ENCODE data around the gene P3H3. TPM values are rescaled to one million over a fixed set of nuclear protein-coding genes. Genes with fewer than 3 reads are reported as not detected.
A peak's percentile ranks its signal among the peaks of the same experiment; 100 is the strongest.

The P3H3 gene
- total and polyA plus RNA-seq, 9 of the 15 experiments (the other 6 are each of a cell fraction or from before 2014, with no cell fraction given) = 0.03 to 15.0 (median 4.8) TPM

GRCh38 chr12:6778574-6779550 is 49.3 kb upstream of the P3H3 start (continued):
- TF ChIP-seq, protein P1, sequence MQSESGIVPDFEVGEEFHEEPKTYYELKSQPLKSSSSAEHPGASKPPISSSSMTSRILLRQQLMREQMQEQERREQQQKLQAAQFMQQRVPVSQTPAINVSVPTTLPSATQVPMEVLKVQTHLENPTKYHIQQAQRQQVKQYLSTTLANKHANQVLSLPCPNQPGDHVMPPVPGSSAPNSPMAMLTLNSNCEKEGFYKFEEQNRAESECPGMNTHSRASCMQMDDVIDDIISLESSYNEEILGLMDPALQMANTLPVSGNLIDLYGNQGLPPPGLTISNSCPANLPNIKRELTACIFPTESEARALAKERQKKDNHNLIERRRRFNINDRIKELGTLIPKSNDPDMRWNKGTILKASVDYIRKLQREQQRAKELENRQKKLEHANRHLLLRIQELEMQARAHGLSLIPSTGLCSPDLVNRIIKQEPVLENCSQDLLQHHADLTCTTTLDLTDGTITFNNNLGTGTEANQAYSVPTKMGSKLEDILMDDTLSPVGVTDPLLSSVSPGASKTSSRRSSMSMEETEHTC (IDR thresholded peaks at IDR 0.05) = no peak
- TF ChIP-seq CEBPB (tag; IDR thresholded peaks at IDR 0.05) (no peak), NCOA2 (IDR thresholded peaks at IDR 0.05; ENCODE audit: partially characterized antibody in 2 of 2) (no peak), SIRT6 (IDR thresholded peaks at IDR 0.05; ENCODE audit: low read depth, low read length) (no peak), THRAP3 (IDR thresholded peaks at IDR 0.05; ENCODE audit: borderline replicate concordance) (no peak), NR3C1 (CRISPR knock-in tag; IDR thresholded peaks at IDR 0.05) (no peak), HNRNPL (IDR thresholded peaks at IDR 0.05; ENCODE audit: low read depth, low read length) (no peak), WHSC1 (IDR thresholded peaks at IDR 0.05; ENCODE audit: low read length) (no peak), ZNF239 (CRISPR knock-in tag; IDR thresholded peaks at IDR 0.05) (no peak), ZNF780A (CRISPR knock-in tag; IDR thresholded peaks at IDR 0.05) (no peak), GABPB1 (CRISPR knock-in tag; IDR thresholded peaks at IDR 0.05) (no peak), MYC (IDR thresholded peaks at IDR 0.05; ENCODE audit: low read depth, low read length) (peak; percentile 73; the same call in 1 of the 2 replicates), MYC (CRISPR knock-in tag; IDR thresholded peaks at IDR 0.05; ENCODE audit: borderline replicate concordance, low read depth) (no peak), ZEB2 (IDR thresholded peaks at IDR 0.05) (peak; percentile 28; the same call in 1 of the 2 replicates), ZNF644 (tag; IDR thresholded peaks at IDR 0.05; ENCODE audit: low read depth) (no peak), MAFF (IDR thresholded peaks at IDR 0.05; ENCODE audit: low read length) (no peak), E2F3 (CRISPR knock-in tag; IDR thresholded peaks at IDR 0.05) (no peak), STAT5B (CRISPR knock-in tag; IDR thresholded peaks at IDR 0.05) (no peak)
- TF ChIP-seq, protein P2, sequence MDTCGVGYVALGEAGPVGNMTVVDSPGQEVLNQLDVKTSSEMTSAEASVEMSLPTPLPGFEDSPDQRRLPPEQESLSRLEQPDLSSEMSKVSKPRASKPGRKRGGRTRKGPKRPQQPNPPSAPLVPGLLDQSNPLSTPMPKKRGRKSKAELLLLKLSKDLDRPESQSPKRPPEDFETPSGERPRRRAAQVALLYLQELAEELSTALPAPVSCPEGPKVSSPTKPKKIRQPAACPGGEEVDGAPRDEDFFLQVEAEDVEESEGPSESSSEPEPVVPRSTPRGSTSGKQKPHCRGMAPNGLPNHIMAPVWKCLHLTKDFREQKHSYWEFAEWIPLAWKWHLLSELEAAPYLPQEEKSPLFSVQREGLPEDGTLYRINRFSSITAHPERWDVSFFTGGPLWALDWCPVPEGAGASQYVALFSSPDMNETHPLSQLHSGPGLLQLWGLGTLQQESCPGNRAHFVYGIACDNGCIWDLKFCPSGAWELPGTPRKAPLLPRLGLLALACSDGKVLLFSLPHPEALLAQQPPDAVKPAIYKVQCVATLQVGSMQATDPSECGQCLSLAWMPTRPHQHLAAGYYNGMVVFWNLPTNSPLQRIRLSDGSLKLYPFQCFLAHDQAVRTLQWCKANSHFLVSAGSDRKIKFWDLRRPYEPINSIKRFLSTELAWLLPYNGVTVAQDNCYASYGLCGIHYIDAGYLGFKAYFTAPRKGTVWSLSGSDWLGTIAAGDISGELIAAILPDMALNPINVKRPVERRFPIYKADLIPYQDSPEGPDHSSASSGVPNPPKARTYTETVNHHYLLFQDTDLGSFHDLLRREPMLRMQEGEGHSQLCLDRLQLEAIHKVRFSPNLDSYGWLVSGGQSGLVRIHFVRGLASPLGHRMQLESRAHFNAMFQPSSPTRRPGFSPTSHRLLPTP (IDR thresholded peaks at IDR 0.05; ENCODE audit: borderline replicate concordance, extremely low read depth, insufficient read length) = no peak
- TF ChIP-seq, protein P3, sequence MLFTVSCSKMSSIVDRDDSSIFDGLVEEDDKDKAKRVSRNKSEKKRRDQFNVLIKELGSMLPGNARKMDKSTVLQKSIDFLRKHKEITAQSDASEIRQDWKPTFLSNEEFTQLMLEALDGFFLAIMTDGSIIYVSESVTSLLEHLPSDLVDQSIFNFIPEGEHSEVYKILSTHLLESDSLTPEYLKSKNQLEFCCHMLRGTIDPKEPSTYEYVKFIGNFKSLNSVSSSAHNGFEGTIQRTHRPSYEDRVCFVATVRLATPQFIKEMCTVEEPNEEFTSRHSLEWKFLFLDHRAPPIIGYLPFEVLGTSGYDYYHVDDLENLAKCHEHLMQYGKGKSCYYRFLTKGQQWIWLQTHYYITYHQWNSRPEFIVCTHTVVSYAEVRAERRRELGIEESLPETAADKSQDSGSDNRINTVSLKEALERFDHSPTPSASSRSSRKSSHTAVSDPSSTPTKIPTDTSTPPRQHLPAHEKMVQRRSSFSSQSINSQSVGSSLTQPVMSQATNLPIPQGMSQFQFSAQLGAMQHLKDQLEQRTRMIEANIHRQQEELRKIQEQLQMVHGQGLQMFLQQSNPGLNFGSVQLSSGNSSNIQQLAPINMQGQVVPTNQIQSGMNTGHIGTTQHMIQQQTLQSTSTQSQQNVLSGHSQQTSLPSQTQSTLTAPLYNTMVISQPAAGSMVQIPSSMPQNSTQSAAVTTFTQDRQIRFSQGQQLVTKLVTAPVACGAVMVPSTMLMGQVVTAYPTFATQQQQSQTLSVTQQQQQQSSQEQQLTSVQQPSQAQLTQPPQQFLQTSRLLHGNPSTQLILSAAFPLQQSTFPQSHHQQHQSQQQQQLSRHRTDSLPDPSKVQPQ (CRISPR knock-in tag; IDR thresholded peaks at IDR 0.05; ENCODE audit: borderline replicate concordance) = peak; percentile 71; the same call in 1 of the 2 replicates
- TF ChIP-seq, protein P4, sequence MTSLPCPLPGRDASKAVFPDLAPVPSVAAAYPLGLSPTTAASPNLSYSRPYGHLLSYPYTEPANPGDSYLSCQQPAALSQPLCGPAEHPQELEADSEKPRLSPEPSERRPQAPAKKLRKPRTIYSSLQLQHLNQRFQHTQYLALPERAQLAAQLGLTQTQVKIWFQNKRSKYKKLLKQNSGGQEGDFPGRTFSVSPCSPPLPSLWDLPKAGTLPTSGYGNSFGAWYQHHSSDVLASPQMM (CRISPR knock-in tag; IDR thresholded peaks at IDR 0.05) = no peak

Measured in K562 (cell line).